HG03460 (cell line): ENCODE measurements around the gene PER1.
A peak's percentile ranks its signal among the peaks of the same experiment; 100 is the strongest.
"Not testable (repeated sequence)": the region's sequence is repeated elsewhere in the genome, so short reads cannot be mapped to it uniquely, and the experiment has no call there.

Experiments used
- ATAC-seq: cut with Tn5 transposase; IDR thresholded peaks from one replicate; pipeline ENCODE4 v1.9.1; 2021; ENCODE audit not compliant: unreplicated experiment

PER1 gene

GRCh38 chr17:8121407-8121680, 30.9 kb downstream of the PER1 start:
- peak; percentile 3 for ATAC-seq

- ATAC-seq, result no peak
These were observed 31.4 kb downstream of the PER1 start for GRCh38 chr17:8120520-8121406.

GRCh38 chr17:8119581-8120519, 32.4 kb downstream of the PER1 start:
- peak; percentile 26 for ATAC-seq

- ATAC-seq, result peak; percentile 38
These were observed 33.2 kb downstream of the PER1 start for GRCh38 chr17:8118769-8119580.

GRCh38 chr17:8117980-8118768, 34.0 kb downstream of the PER1 start, which contains the start of gene ALOXE3:
Gene ALOXE3 (minus strand): TSS chr17:8118514. CDS start chr17:8117990, 524 bp downstream.
- no peak for ATAC-seq

- ATAC-seq, result no peak
These were observed 34.7 kb downstream of the PER1 start for GRCh38 chr17:8117367-8117979.

- ATAC-seq, result no peak
These were observed 35.4 kb downstream of the PER1 start for GRCh38 chr17:8116776-8117175.

- no peak for ATAC-seq
These were observed 41.3 kb downstream of the PER1 start for GRCh38 chr17:8110907-8111306.

- ATAC-seq, result no peak
These were observed 41.8 kb downstream of the PER1 start for GRCh38 chr17:8110456-8110804.

- no peak for ATAC-seq
These were observed 42.3 kb downstream of the PER1 start for GRCh38 chr17:8109661-8110455.

- ATAC-seq, result no peak
These were observed 43.1 kb downstream of the PER1 start for GRCh38 chr17:8108972-8109660.

- not testable (repeated sequence) for ATAC-seq
These were observed 45.2 kb downstream of the PER1 start for GRCh38 chr17:8106980-8107379.

GRCh38 chr17:8105957-8106398, 46.2 kb downstream of the PER1 start:
- no peak for ATAC-seq

- ATAC-seq, result no peak
These were observed 47.3 kb downstream of the PER1 start for GRCh38 chr17:8104911-8105310.

GRCh38 chr17:8103549-8103948, 48.7 kb downstream of the PER1 start:
- ATAC-seq, result no peak

- no peak for ATAC-seq
These were observed 50.5 kb downstream of the PER1 start for GRCh38 chr17:8101721-8102120.

GRCh38 chr17:8100763-8101162, 51.4 kb downstream of the PER1 start:
- no peak for ATAC-seq

GRCh38 chr17:8100111-8100510, 52.1 kb downstream of the PER1 start:
- ATAC-seq, result no peak
